ENCODE measurements around the gene ZNF256. TPM values are rescaled to one million over a fixed set of nuclear protein-coding genes. Genes with fewer than 3 reads are reported as not detected.

ZNF256 gene
- total and polyA plus RNA-seq, 4 donors = 2.5 to 8.1 (median 3.8) TPM

DNA sequence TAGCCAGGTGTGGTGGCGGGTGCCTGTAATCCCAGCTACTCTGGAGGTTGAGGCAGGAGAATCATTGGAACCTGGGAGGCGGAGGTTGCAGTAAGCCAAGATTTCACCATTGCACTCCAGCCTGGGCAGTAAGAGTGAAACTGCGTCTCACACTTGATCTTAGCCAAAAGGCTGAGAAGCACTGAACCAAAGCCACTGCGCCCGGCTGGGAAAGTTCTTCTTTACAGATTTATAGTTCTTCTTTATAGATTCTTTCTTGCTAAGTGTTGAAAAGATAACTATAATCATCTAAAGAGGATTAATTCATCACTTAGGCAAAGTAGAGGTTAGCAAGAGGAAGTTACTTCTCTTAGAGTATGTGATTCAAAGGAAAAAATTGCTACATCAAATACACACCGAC lies 42.2 kb downstream of the ZNF256 start:
- 83 to 92% methylated on average over 6 of the region's 6 CpGs for WGBS, 2 donors
- H3K27ac ChIP-seq (ENCODE audit: low read depth in 1 of 2, low read length in 1 of 2) = no peak overlapping the region
- H3K9me3 ChIP-seq (ENCODE audit: control insufficient read depth in 4 of 4, insufficient read depth in 3 of 4, low read length in 3 of 4) = peaks cover 0 to 16% (median 0%) of the 10 kb centered on the region in 4 donors
- no peaks in the 10 kb centered on the region for H3K27me3 ChIP-seq (ENCODE audit: control insufficient read depth in 3 of 3, insufficient read depth in 3 of 3, low read length in 2 of 3)
- no peak for DNase-seq
- TF ChIP-seq, protein P1, sequence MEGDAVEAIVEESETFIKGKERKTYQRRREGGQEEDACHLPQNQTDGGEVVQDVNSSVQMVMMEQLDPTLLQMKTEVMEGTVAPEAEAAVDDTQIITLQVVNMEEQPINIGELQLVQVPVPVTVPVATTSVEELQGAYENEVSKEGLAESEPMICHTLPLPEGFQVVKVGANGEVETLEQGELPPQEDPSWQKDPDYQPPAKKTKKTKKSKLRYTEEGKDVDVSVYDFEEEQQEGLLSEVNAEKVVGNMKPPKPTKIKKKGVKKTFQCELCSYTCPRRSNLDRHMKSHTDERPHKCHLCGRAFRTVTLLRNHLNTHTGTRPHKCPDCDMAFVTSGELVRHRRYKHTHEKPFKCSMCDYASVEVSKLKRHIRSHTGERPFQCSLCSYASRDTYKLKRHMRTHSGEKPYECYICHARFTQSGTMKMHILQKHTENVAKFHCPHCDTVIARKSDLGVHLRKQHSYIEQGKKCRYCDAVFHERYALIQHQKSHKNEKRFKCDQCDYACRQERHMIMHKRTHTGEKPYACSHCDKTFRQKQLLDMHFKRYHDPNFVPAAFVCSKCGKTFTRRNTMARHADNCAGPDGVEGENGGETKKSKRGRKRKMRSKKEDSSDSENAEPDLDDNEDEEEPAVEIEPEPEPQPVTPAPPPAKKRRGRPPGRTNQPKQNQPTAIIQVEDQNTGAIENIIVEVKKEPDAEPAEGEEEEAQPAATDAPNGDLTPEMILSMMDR (IDR thresholded peaks at IDR 0.05; ENCODE audit: control extremely low read depth, extremely low read depth) = no peak
- peaks cover 0 to 20% (median 13%) of the 10 kb centered on the region in 4 donors for H3K36me3 ChIP-seq (ENCODE audit: control insufficient read depth in 4 of 4, insufficient read depth in 4 of 4, low read length in 4 of 4)
- H3K9ac ChIP-seq (ENCODE audit: insufficient read depth in 1 of 2, low read length in 2 of 2) = no peak overlapping the region
- peaks cover 0 to 4% (median 0%) of the 10 kb centered on the region in 5 donors for H3K4me1 ChIP-seq (ENCODE audit: control insufficient read depth in 5 of 5, insufficient read depth in 5 of 5, low read length in 5 of 5)
- ATAC-seq (ENCODE audit: insufficient read depth, low FRiP score) = no peak
- H3K4me3 ChIP-seq = no peak overlapping the region

DNA sequence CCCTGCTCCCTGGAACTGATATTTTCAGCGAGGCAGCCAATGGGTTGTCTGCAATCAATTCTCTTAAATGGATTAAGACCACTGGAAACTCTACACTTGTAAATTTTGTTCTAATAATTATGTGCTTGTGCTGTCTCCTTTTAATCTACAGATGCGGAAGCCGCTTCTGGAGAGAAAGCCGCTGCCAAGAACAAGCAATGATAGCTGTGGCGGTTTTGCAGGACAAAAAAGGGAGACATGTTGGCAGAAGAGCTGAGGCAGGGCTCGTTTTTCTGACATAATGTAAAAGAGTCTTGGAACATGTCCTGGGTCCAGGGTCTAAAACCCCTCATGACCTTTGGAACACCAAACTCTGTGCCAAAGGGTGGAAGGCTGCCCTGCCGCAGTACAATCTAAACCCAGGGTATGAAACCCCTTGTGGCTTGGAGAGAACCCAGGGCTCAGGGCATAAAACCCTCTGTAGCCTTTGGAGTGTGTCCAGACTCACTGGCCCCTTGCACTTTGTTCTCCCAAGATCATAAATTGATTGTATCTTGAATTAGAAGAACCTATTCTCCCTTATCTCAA lies 43.8 kb downstream of the ZNF256 start:
- no peak overlapping the region for H3K4me3 ChIP-seq
- H3K36me3 ChIP-seq (ENCODE audit: control insufficient read depth in 4 of 4, insufficient read depth in 4 of 4, low read length in 4 of 4) = peaks cover 0 to 16% (median 10%) of the 10 kb centered on the region in 4 donors
- TF ChIP-seq, protein P1 (IDR thresholded peaks at IDR 0.05; ENCODE audit: control extremely low read depth, extremely low read depth) = no peak
- ATAC-seq (ENCODE audit: insufficient read depth, low FRiP score) (no peak), DNase-seq (no peak)
- 70 to 81% methylated on average over 7 of the region's 7 CpGs for WGBS, 2 donors
- H3K27ac ChIP-seq (ENCODE audit: low read depth in 1 of 2, low read length in 1 of 2) = no peak overlapping the region
- no peaks in the 10 kb centered on the region for H3K27me3 ChIP-seq (ENCODE audit: control insufficient read depth in 3 of 3, insufficient read depth in 3 of 3, low read length in 2 of 3)
- peaks cover 0 to 4% (median 0%) of the 10 kb centered on the region in 5 donors for H3K4me1 ChIP-seq (ENCODE audit: control insufficient read depth in 5 of 5, insufficient read depth in 5 of 5, low read length in 5 of 5)
- no peak overlapping the region for H3K9ac ChIP-seq (ENCODE audit: insufficient read depth in 1 of 2, low read length in 2 of 2)
- H3K9me3 ChIP-seq (ENCODE audit: control insufficient read depth in 4 of 4, insufficient read depth in 3 of 4, low read length in 3 of 4) = peaks cover 0 to 13% (median 0%) of the 10 kb centered on the region in 4 donors

DNA sequence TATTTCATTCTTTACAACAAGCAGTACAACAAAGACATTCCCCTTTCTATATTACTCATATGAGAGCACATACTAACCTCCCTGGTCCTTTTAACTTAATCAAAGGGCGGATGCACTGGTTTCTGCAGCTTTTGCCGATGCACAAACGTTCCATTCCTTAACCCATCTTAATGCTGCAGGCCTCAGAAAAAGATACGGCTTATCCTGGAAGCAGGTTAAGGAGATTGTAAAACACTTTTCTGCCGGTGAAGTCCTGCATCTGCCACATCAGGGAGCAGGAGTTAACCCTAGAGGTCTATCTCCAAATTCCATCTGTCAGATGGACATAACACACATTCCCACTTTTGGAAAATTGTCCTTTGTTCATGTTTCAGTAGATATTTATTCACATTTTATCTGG lies 47.2 kb downstream of the ZNF256 start:
- WGBS, 2 donors = 80 to 83% methylated on average over 5 of the region's 5 CpGs
- H3K36me3 ChIP-seq (ENCODE audit: control insufficient read depth in 4 of 4, insufficient read depth in 4 of 4, low read length in 4 of 4) = peaks cover 0 to 4% (median 0%) of the 10 kb centered on the region in 4 donors
- TF ChIP-seq, protein P1 (IDR thresholded peaks at IDR 0.05; ENCODE audit: control extremely low read depth, extremely low read depth) = no peak
- H3K27ac ChIP-seq (ENCODE audit: low read depth in 1 of 2, low read length in 1 of 2) = no peak overlapping the region
- ATAC-seq (ENCODE audit: insufficient read depth, low FRiP score) (no peak), DNase-seq (no peak)
- H3K27me3 ChIP-seq (ENCODE audit: control insufficient read depth in 3 of 3, insufficient read depth in 3 of 3, low read length in 2 of 3) = no peaks in the 10 kb centered on the region
- no peak overlapping the region for H3K4me3 ChIP-seq
- peaks cover 0 to 4% (median 0%) of the 10 kb centered on the region in 5 donors for H3K4me1 ChIP-seq (ENCODE audit: control insufficient read depth in 5 of 5, insufficient read depth in 5 of 5, low read length in 5 of 5)
- H3K9me3 ChIP-seq (ENCODE audit: control insufficient read depth in 4 of 4, insufficient read depth in 3 of 4, low read length in 3 of 4) = peaks cover 0 to 11% (median 0%) of the 10 kb centered on the region in 4 donors
- H3K9ac ChIP-seq (ENCODE audit: insufficient read depth in 1 of 2, low read length in 2 of 2) = no peak overlapping the region

Other genes with a start within 250 kb of the ZNF256 start
- gene ZNF154, start 238.5 kb downstream of the ZNF256 start, total RNA-seq = 10 to 100 TPM in 1 of 2 donors, 1 to 10 TPM in 1; 3.7 to 34.6 TPM
- 1 to 10 TPM; 1.2 to 1.9 TPM for gene ZNF154, start 238.5 kb downstream of the ZNF256 start, polyA plus RNA-seq
- 10 to 100 TPM in 1 of 2 donors, 1 to 10 TPM in 1; 9.7 to 17.1 TPM for gene ZNF671, start 220.1 kb downstream of the ZNF256 start, total RNA-seq
- gene ZNF671, start 220.1 kb downstream of the ZNF256 start, polyA plus RNA-seq = 1 to 10 TPM; 2.4 to 4.8 TPM
- 10 to 100 TPM; 13.9 to 33.8 TPM for gene ZNF776, start 200.9 kb downstream of the ZNF256 start, total RNA-seq
- 1 to 10 TPM; 2.9 to 5.6 TPM for gene ZNF776, start 200.9 kb downstream of the ZNF256 start, polyA plus RNA-seq
- 10 to 100 TPM; 14.8 to 48.1 TPM for gene ZNF586, start 178.0 kb downstream of the ZNF256 start, total RNA-seq
- gene ZNF586, start 178.0 kb downstream of the ZNF256 start, polyA plus RNA-seq = 1 to 10 TPM; 4.8 to 7.4 TPM
- gene ZNF552, start 132.8 kb downstream of the ZNF256 start, total RNA-seq = 10 to 100 TPM; 15.1 to 44.1 TPM
- 1 to 10 TPM; 5.9 to 7.2 TPM for gene ZNF552, start 132.8 kb downstream of the ZNF256 start, polyA plus RNA-seq
- gene ZNF587B, start 117.4 kb downstream of the ZNF256 start, total RNA-seq = 10 to 100 TPM; 15.5 to 31.7 TPM
- gene ZNF587B, start 117.4 kb downstream of the ZNF256 start, polyA plus RNA-seq = 1 to 10 TPM; 4.0 to 7.3 TPM
- 10 to 100 TPM; 20.0 to 44.4 TPM for gene ZNF587, start 97.8 kb downstream of the ZNF256 start, total RNA-seq
- 10 to 100 TPM in 1 of 2 donors, 1 to 10 TPM in 1; 6.7 to 11.6 TPM for gene ZNF587, start 97.8 kb downstream of the ZNF256 start, polyA plus RNA-seq
- gene ZNF814, start 58.7 kb downstream of the ZNF256 start, total RNA-seq = 10 to 100 TPM; 15.5 to 29.4 TPM
- 1 to 10 TPM; 7.2 to 7.9 TPM for gene ZNF814, start 58.7 kb downstream of the ZNF256 start, polyA plus RNA-seq
- gene ZNF417, start 31.1 kb downstream of the ZNF256 start, total RNA-seq = 10 to 100 TPM; 16.6 to 39.0 TPM
- gene ZNF417, start 31.1 kb downstream of the ZNF256 start, polyA plus RNA-seq = 1 to 10 TPM; 3.3 to 3.9 TPM
- gene ZNF418, start 12.3 kb downstream of the ZNF256 start, total RNA-seq = 10 to 100 TPM in 1 of 2 donors, 1 to 10 TPM in 1; 7.0 to 20.8 TPM
- 1 to 10 TPM; 1.9 to 2.5 TPM for gene ZNF418, start 12.3 kb downstream of the ZNF256 start, polyA plus RNA-seq
- gene C19orf18, start 26.8 kb upstream of the ZNF256 start, total RNA-seq = 1 to 10 TPM; 1.2 to 1.3 TPM
- 1 to 10 TPM in 1 of 2 donors, under 1 TPM in 1; 0.24 to 2.0 TPM for gene C19orf18, start 26.8 kb upstream of the ZNF256 start, polyA plus RNA-seq
- gene ZNF606, start 55.1 kb upstream of the ZNF256 start, total RNA-seq = 10 to 100 TPM; 16.9 to 37.9 TPM
- gene ZNF606, start 55.1 kb upstream of the ZNF256 start, polyA plus RNA-seq = 1 to 10 TPM; 6.0 to 6.5 TPM
- 1 to 10 TPM; 1.1 to 1.7 TPM for gene ZSCAN1, start 86.3 kb upstream of the ZNF256 start, total RNA-seq
- under 1 TPM; 0.30 to 0.63 TPM for gene ZSCAN1, start 86.3 kb upstream of the ZNF256 start, polyA plus RNA-seq
- gene ZNF135, start 111.6 kb upstream of the ZNF256 start, total RNA-seq = 10 to 100 TPM in 1 of 2 donors, 1 to 10 TPM in 1; 4.6 to 13.5 TPM
- gene ZNF135, start 111.6 kb upstream of the ZNF256 start, polyA plus RNA-seq = 1 to 10 TPM; 2.2 to 2.4 TPM
- gene ZSCAN18, start 150.5 kb upstream of the ZNF256 start, total RNA-seq = 100 to 1,000 TPM in 1 of 2 donors, 10 to 100 TPM in 1; 68.7 to 123 TPM
- 10 to 100 TPM; 22.1 to 37.4 TPM for gene ZSCAN18, start 150.5 kb upstream of the ZNF256 start, polyA plus RNA-seq
- 10 to 100 TPM in 1 of 2 donors, 1 to 10 TPM in 1; 9.0 to 20.0 TPM for gene ZNF329, start 203.1 kb upstream of the ZNF256 start, total RNA-seq
- 1 to 10 TPM; 2.3 to 3.9 TPM for gene ZNF329, start 203.1 kb upstream of the ZNF256 start, polyA plus RNA-seq
- 10 to 100 TPM; 27.8 to 29.6 TPM for gene ZNF274, start 235.4 kb upstream of the ZNF256 start, total RNA-seq
- gene ZNF274, start 235.4 kb upstream of the ZNF256 start, polyA plus RNA-seq = 10 to 100 TPM; 10.2 to 24.2 TPM

Data from lung (tissue), 12 donors.